SH-SY5Y (cell line): Measurements from ENCODE around the gene PTPRT.

ENCODE experiments used
- GATA2 ChIP-seq: IDR thresholded peaks from 2 replicates; pipeline ENCODE4 v1.6.1; 2011; ENCODE audit warnings: mild to moderate bottlenecking, low read depth, low read length
- GATA3 ChIP-seq: IDR thresholded peaks from 2 replicates; pipeline ENCODE4 v1.6.1; 2011; ENCODE audit warnings: low read depth, mild to moderate bottlenecking, low read length, moderate library complexity

DNA sequence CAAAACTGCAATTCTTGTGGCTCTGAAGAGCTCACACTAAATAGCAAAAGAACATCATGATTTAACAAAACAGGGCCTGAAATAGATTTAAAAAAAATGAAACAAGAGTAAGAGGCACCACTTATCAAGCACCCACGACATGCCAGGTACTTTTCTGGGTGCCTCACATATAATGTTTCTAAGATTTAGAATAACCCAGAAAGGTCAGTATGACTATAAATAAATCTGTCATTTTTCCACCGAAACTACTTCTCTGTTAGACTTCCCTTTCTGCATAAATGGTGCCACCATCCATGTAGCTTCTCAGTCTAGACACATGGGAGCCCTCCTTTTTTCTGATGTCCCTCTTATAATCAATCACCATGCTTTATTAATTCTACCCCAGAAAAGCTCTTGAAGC is 919.2 kb downstream of the PTPRT start:
- TF ChIP-seq GATA3 (no peak), GATA2 (no peak)
